Measurements from ENCODE around the gene SUV39H1.
"Not testable (repeated sequence)": the region's sequence is repeated elsewhere in the genome, so short reads cannot be mapped to it uniquely, and the experiment has no call there.

SUV39H1 gene

DNA sequence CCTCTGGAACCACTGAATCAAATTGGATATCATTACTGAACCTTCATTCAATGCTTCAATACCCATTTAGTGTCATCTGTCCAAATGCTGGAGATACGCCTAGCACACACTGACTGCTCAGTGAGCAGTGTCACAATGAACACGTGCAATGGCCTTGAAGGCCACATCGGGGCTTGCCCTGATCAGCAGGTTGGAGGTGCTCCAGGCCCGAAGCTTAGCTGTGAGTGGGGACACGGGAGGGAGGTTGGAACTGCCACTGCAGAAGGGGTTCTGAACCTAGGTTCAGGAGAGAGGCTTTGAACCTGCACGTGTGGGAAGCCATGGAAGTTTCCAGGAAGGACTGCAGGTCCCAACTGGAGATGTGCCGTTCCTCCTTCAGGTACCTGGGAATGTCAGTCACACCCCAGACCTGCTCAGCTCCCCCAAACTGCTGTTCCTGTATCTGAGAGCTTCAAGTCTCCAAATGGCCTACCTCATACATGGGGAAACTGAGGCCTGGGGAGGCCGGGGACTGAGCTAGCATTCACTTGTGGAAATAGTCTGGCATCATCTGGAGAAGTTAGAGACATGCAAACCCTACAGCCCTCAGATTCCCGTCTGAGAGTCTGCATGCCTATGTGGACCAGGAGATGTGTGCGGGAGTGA is 14.9 kb upstream of the SUV39H1 start:
- no peaks in the 10 kb centered on the region for H3K9me3 ChIP-seq (ENCODE audit: insufficient read depth, low read depth, low read length)
- no peak overlapping the region for H3K4me3 ChIP-seq (ENCODE audit: low read length, poor library complexity, severe bottlenecking)
- peaks cover 15% of the 10 kb centered on the region for H3K4me1 ChIP-seq (ENCODE audit: insufficient read depth, low read length, poor library complexity, severe bottlenecking)
- H3K9me2 ChIP-seq (replicated peaks; ENCODE audit: low read depth, low read length): no peaks in the 10 kb centered on the region
- no peaks in the 10 kb centered on the region for H3K36me3 ChIP-seq (ENCODE audit: insufficient read depth, low read length)
- H3K9ac ChIP-seq (ENCODE audit: low read depth, low read length, poor library complexity, severe bottlenecking): no peak overlapping the region
- peaks cover 43% of the 10 kb centered on the region for H3K79me2 ChIP-seq (ENCODE audit: insufficient read depth, low read length)
- no peaks in the 10 kb centered on the region for H4K20me1 ChIP-seq (ENCODE audit: insufficient read depth, low read length, poor library complexity, severe bottlenecking)
- TF ChIP-seq, protein P1, sequence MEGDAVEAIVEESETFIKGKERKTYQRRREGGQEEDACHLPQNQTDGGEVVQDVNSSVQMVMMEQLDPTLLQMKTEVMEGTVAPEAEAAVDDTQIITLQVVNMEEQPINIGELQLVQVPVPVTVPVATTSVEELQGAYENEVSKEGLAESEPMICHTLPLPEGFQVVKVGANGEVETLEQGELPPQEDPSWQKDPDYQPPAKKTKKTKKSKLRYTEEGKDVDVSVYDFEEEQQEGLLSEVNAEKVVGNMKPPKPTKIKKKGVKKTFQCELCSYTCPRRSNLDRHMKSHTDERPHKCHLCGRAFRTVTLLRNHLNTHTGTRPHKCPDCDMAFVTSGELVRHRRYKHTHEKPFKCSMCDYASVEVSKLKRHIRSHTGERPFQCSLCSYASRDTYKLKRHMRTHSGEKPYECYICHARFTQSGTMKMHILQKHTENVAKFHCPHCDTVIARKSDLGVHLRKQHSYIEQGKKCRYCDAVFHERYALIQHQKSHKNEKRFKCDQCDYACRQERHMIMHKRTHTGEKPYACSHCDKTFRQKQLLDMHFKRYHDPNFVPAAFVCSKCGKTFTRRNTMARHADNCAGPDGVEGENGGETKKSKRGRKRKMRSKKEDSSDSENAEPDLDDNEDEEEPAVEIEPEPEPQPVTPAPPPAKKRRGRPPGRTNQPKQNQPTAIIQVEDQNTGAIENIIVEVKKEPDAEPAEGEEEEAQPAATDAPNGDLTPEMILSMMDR (conservative IDR thresholded peaks at IDR 0.05; ENCODE audit: low read length): no peak
- TF ChIP-seq EZH2phosphoT487 (IDR thresholded peaks at IDR 0.05; ENCODE audit: borderline replicate concordance): no peak
- no peak overlapping the region for H2AFZ ChIP-seq (ENCODE audit: low read length)
- no peaks in the 10 kb centered on the region for H3K27me3 ChIP-seq (ENCODE audit: insufficient read depth, low read length, poor library complexity, severe bottlenecking)
- H3F3A ChIP-seq (ENCODE audit: low read depth): no peaks in the 10 kb centered on the region
- no peak overlapping the region for H3K4me2 ChIP-seq (ENCODE audit: low read depth, low read length, poor library complexity, severe bottlenecking)

DNA sequence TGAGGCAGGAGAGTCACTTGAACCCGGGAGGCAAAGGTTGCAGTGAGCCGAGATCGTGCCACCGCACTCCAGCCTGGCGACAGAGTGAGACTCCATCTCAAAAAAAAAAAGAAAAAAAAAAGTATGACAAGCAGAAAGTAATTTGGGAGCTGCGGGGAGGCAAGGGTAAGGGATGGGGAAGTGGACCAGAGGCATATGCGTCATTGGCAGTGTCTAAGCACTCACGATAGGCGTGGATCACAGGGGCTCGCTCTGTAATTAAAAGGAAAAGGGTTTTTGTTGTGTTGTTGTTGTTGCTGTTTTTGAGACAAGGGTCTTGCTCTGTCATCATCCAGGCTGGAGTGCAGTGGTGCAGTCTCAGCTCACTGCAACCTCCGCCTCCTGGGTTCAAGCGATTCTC is 13.7 kb upstream of the SUV39H1 start:
- not testable (repeated sequence) for H3F3A ChIP-seq (ENCODE audit: low read depth); H3K27me3 ChIP-seq (ENCODE audit: insufficient read depth, low read length, poor library complexity, severe bottlenecking); H3K9me2 ChIP-seq (replicated peaks; ENCODE audit: low read depth, low read length); H3K4me3 ChIP-seq (ENCODE audit: low read length, poor library complexity, severe bottlenecking); H2AFZ ChIP-seq (ENCODE audit: low read length); H3K9me3 ChIP-seq (ENCODE audit: insufficient read depth, low read depth, low read length); H3K36me3 ChIP-seq (ENCODE audit: insufficient read depth, low read length); H4K20me1 ChIP-seq (ENCODE audit: insufficient read depth, low read length, poor library complexity, severe bottlenecking)
- Histone ChIP-seq H3K4me2 (ENCODE audit: low read depth, low read length, poor library complexity, severe bottlenecking) (peak overlapping the region; percentile 83), H3K79me2 (ENCODE audit: insufficient read depth, low read length) (peaks cover 32% of the 10 kb centered on the region), H3K9ac (ENCODE audit: low read depth, low read length, poor library complexity, severe bottlenecking) (peak overlapping the region; percentile 93), H3K4me1 (ENCODE audit: insufficient read depth, low read length, poor library complexity, severe bottlenecking) (peaks cover 15% of the 10 kb centered on the region)

DNA sequence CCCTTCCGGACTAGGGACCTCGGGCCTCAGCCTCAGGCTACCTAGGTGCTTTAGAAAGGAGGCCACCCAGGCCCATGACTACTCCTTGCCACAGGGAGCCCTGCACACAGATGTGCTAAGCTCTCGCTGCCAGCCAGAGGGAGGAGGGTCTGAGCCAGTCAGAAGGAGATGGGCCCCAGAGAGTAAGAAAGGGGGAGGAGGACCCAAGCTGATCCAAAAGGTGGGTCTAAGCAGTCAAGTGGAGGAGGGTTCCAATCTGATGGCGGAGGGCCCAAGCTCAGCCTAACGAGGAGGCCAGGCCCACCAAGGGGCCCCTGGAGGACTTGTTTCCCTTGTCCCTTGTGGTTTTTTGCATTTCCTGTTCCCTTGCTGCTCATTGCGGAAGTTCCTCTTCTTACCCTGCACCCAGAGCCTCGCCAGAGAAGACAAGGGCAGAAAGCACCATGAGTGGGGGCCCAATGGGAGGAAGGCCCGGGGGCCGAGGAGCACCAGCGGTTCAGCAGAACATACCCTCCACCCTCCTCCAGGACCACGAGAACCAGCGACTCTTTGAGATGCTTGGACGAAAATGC is 13.0 kb upstream of the SUV39H1 start, which contains the start of gene WAS:
WAS (plus strand) TSS at position 389 of the 572 bp plus-strand sequence; CDS start at position 444, 55 bp downstream.
- H3K9me3 ChIP-seq (ENCODE audit: insufficient read depth, low read depth, low read length): no peaks in the 10 kb centered on the region
- H3K36me3 ChIP-seq (ENCODE audit: insufficient read depth, low read length): no peaks in the 10 kb centered on the region
- no peaks in the 10 kb centered on the region for H3K27me3 ChIP-seq (ENCODE audit: insufficient read depth, low read length, poor library complexity, severe bottlenecking)
- peaks cover 15% of the 10 kb centered on the region for H3K4me1 ChIP-seq (ENCODE audit: insufficient read depth, low read length, poor library complexity, severe bottlenecking)
- no peaks in the 10 kb centered on the region for H3K9me2 ChIP-seq (replicated peaks; ENCODE audit: low read depth, low read length)
- TF ChIP-seq EZH2phosphoT487 (IDR thresholded peaks at IDR 0.05; ENCODE audit: borderline replicate concordance): no peak
- TF ChIP-seq, protein P1 (conservative IDR thresholded peaks at IDR 0.05; ENCODE audit: low read length): no peak
- peak within 1 kb of the TSS; percentile 66; the same call in 1 of the 2 replicates for H2AFZ ChIP-seq (ENCODE audit: low read length)
- H4K20me1 ChIP-seq (ENCODE audit: insufficient read depth, low read length, poor library complexity, severe bottlenecking): no peaks in the 10 kb centered on the region
- no peaks in the 10 kb centered on the region for H3F3A ChIP-seq (ENCODE audit: low read depth)
- peak within 1 kb of the TSS; percentile 98 for H3K4me3 ChIP-seq (ENCODE audit: low read length, poor library complexity, severe bottlenecking)
- H3K9ac ChIP-seq (ENCODE audit: low read depth, low read length, poor library complexity, severe bottlenecking): peak within 1 kb of the TSS; percentile 93
- H3K79me2 ChIP-seq (ENCODE audit: insufficient read depth, low read length): peaks cover 31% of the 10 kb centered on the region
- H3K4me2 ChIP-seq (ENCODE audit: low read depth, low read length, poor library complexity, severe bottlenecking): peak within 1 kb of the TSS; percentile 83
